ENCODE measurements around the gene CREBL2.
"Not testable (repeated sequence)": the region's sequence is repeated elsewhere in the genome, so short reads cannot be mapped to it uniquely, and the experiment has no call there.

Gene CREBL2

DNA sequence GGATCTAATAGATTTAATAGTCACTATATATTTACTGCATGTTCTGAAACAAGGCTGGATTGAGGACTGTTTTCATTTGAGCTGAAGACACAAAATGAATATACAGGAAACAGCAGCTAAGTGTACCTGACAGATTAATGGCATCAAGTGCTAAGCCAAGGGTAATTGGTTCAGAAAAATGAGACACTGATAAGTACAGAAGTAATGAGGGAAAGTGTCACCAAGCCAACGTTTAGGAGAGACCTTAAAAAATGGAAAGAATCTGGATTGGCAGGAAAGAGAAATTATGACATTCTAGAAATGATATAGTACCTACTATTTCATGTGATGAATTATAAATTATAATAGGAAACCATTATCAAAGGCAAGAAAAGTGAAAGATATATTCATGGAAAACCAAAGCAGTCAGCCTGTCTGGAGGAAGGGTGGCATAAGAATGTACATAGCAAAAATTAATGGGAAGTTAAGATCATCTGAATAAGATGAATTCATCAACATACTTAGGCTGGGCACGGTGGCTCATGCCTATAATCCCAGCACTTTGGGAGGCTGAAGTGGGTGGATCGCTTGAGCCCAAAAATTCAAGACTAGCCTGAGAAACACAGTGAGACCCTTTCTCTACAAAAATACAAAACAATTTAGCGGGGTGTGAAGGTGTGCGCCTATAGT lies 28.0 kb upstream of the CREBL2 start:
- in situ Hi-C loops (cut with HindIII; ENCODE audit: low pct_unique_long_range_greater_than_20kb, low sequenced_read_pairs) = no loop called here
- TF ChIP-seq JUND (IDR thresholded peaks at IDR 0.05; ENCODE audit: low read depth) = no peak
- no peak for DNase-seq (ENCODE audit: low read depth in 1 of 2, low spot score in 1 of 2)

DNA sequence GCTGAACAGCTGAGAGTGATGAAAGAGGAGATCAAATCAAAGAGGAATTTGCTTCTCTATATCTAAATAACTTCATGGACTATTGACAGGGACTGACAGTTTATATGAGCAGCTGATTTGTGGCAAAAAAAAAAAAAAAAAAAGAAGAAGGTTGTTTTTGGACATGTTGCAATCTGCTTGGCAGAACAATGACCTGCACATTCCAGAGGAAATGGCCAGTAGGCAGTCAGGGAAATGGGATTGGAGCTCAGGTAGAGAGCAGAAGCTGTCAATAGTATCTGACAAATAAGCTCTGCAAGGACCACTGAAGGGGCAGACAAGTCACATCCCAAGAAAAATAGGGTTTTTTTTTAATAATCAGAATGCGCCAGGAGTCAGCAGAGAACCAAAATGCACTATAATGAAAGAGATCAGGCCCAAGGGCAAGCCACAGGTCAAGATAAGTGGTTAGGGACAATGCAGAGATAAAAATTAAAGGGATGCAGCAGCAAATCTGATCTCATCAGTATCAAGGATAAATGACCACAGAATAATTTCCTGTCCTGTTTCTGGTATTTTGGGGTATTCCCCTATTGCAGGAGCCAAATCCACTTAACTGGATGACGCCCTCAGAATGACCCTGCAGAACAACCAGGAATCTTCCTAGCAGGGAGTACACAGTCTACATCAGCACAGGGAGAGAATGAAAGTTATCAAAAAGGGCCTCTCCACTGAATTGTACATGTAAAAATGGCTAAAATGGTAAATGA lies 26.4 kb upstream of the CREBL2 start:
- DNase-seq (ENCODE audit: low read depth in 1 of 2, low spot score in 1 of 2) = no peak
- in situ Hi-C loops (cut with HindIII; ENCODE audit: low pct_unique_long_range_greater_than_20kb, low sequenced_read_pairs) = no loop called here
- no peak for TF ChIP-seq JUND (IDR thresholded peaks at IDR 0.05; ENCODE audit: low read depth)

DNA sequence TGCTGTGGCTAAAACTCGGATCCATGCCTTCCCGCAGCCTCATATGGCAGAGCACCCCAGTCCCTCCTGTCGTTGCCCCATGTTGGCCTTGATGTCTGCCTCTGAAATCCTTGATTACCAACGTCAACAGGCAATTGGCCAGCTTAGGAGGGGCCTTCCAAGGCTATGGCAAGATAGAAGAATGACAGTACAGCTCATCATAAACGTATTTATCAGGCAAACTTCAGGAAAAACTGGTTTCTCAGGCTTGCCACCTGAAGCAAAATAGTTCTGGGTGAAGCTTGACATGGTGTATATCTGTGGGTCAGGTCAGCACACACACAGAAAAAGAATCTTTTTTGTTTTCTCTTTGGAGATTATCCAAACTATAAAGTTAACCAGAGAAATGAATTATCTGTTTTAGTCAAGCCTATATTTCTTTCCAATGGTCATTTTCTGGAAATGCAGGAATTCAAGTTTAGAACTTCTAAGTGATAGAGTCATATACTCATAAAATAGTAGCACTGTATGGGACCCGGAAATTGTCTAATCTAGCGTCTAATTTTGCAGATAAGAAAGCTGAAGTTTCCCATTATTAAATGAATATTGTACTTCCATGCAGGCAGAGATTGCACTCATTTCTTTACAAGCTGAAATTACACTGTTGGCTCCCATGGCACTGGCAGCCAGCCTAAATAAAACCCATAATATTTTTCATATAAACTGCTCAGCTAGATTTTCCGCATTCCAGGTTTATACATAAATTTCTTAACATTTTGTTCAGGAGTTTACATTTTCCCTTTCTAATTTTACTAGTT lies 24.6 kb upstream of the CREBL2 start:
- TF ChIP-seq JUND (IDR thresholded peaks at IDR 0.05; ENCODE audit: low read depth) = no peak
- in situ Hi-C loops (cut with HindIII; ENCODE audit: low pct_unique_long_range_greater_than_20kb, low sequenced_read_pairs) = no loop called here
- no peak for DNase-seq (ENCODE audit: low read depth in 1 of 2, low spot score in 1 of 2)

DNA sequence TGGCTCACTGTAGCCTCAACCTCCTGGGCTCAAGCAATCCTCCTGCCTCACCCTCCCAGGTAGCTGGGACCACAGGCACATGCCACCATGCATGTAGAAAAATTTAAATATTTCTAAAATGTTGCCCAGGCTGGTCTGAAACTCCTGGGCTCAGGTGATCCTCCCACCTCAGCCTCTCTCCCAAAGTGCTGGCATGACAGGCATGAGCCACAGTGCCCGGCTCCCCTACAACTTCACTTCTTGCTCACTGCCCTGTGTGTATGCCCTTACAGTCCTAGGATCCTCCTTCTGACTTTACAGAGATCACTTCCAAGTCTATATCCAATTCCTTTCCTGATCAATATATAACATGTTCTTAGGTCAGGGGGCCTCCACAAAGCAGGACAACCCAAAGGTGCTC lies 23.8 kb upstream of the CREBL2 start:
- no peak for DNase-seq (ENCODE audit: low read depth in 1 of 2, low spot score in 1 of 2)
- TF ChIP-seq JUND (IDR thresholded peaks at IDR 0.05; ENCODE audit: low read depth) = no peak
- in situ Hi-C loops (cut with HindIII; ENCODE audit: low pct_unique_long_range_greater_than_20kb, low sequenced_read_pairs) = no loop called here

DNA sequence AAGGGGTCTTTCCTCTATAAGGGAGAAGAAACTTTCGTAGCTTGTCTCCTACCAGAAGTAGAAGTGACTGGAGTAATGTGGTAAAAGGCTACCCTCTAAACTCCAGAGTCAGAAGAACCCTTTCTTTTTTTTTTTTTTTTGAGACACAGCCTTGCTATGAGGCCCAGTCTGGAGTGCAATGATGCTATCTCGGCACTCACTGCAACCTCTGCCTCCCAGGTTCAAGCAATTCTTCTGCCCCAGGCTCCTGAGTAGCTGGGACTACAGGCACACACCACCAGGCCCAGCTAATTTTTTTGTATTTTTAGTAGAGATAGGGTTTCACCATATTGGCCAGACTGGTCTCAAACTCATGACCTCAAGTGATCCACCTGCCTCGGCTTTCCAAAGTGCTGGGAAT lies 23.2 kb upstream of the CREBL2 start:
- DNase-seq (ENCODE audit: low read depth in 1 of 2, low spot score in 1 of 2); in situ Hi-C loops (cut with HindIII; ENCODE audit: low pct_unique_long_range_greater_than_20kb, low sequenced_read_pairs): not testable (repeated sequence)

DNA sequence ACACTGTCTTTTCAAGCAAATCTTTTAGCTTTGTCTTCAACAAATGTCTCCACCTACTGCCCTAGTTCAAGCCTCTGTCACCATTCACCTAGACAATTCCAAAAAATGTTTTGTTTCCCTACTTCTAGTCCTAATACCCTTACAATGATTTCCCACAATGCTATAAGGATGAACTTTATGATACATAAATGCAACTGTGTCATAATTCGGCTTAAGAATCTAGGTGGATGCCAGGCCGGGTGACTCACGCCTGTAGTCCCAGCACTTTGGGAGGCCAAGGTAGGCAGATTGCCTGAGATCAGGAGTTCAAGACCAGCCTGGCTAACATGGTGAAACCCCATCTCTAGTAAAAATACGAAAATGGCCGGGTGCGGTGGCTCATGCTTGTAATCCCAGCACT lies 20.7 kb upstream of the CREBL2 start:
- no peak for DNase-seq (ENCODE audit: low read depth in 1 of 2, low spot score in 1 of 2)
- no peak for TF ChIP-seq JUND (IDR thresholded peaks at IDR 0.05; ENCODE audit: low read depth)
- in situ Hi-C loops (cut with HindIII; ENCODE audit: low pct_unique_long_range_greater_than_20kb, low sequenced_read_pairs) = no loop called here

DNA sequence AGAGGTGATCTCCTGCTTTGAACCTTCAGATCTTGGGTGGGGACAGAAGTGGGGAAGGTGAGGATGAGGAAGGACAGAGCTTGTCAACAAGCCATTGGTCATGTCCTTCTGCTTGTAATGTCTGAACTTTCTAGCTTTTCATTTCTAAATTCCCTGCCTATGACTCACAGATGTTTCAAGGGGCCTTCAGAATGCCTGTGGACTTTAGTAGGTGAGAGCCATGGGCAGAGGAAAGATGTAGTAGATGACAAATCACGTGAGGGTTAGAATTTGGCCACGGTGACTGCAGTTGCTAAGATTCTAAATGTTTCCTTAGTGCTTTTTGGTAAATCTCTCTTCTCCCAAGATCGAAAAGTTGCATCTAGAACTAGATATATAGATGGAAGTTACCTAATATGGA lies 18.7 kb upstream of the CREBL2 start:
- DNase-seq (ENCODE audit: low read depth in 1 of 2, low spot score in 1 of 2) = no peak
- no peak for TF ChIP-seq JUND (IDR thresholded peaks at IDR 0.05; ENCODE audit: low read depth)
- in situ Hi-C loops (cut with HindIII; ENCODE audit: low pct_unique_long_range_greater_than_20kb, low sequenced_read_pairs) = no loop called here

DNA sequence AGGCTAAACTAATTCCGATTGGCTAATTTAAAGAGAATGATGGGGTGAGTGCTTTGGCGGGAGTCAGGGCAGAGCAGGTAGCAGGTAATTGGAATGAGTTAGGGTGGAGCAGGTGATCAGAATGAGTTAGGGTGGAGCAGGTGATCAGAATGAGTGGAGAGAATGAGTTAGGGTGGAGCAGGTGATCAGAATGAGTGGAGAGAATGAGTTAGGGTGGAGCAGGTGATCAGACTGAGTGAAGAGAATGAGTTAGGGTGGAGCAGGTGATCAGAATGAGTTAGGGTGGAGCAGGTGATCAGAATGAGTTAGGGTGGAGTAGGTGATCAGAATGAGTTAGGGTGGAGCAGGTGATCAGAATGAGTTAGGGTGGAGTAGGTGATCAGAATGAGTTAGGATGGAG lies 15.7 kb upstream of the CREBL2 start:
- in situ Hi-C loops (cut with HindIII; ENCODE audit: low pct_unique_long_range_greater_than_20kb, low sequenced_read_pairs); DNase-seq (ENCODE audit: low read depth in 1 of 2, low spot score in 1 of 2): not testable (repeated sequence)

DNA sequence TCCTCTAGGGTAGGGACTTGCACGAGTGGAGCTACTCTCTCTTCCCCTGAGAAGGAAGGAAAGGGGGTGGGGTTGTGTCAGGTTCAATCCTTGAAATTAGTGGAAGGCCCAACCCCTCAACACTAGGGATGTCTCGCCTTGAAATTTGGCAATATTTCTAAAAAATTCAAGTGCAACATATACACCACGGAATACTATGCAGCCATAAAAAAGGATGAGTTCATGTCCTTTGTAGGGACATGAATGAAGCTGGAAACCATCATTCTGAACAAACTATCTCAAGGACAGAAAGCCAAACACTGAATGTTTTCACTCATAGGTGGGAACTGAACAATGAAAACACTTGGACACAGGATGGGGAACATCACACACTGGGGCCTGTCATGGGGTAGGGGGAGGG lies 15.1 kb upstream of the CREBL2 start:
- DNase-seq (ENCODE audit: low read depth in 1 of 2, low spot score in 1 of 2); in situ Hi-C loops (cut with HindIII; ENCODE audit: low pct_unique_long_range_greater_than_20kb, low sequenced_read_pairs): not testable (repeated sequence)

DNA sequence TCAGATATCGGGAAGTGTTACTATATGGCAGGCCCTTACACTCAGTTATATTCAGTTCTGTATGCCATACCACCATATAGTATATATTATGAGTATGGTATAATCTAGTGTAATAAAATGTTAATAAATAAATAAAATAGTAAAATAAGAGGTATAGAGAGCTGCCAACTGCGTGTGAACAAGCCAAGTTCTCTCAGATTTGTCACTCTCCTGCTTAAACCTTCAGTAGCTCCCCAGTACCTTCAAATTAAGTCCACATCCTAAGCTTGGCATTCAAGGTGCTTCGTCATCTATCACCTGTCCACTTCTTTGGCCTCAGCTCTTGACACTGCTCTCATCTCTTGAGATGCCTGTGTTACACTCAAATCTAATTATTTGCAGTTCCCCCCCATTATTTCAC lies 12.8 kb upstream of the CREBL2 start:
- DNase-seq (ENCODE audit: low read depth in 1 of 2, low spot score in 1 of 2) = no peak
- in situ Hi-C loops (cut with HindIII; ENCODE audit: low pct_unique_long_range_greater_than_20kb, low sequenced_read_pairs) = no loop called here
- TF ChIP-seq JUND (IDR thresholded peaks at IDR 0.05; ENCODE audit: low read depth) = no peak

DNA sequence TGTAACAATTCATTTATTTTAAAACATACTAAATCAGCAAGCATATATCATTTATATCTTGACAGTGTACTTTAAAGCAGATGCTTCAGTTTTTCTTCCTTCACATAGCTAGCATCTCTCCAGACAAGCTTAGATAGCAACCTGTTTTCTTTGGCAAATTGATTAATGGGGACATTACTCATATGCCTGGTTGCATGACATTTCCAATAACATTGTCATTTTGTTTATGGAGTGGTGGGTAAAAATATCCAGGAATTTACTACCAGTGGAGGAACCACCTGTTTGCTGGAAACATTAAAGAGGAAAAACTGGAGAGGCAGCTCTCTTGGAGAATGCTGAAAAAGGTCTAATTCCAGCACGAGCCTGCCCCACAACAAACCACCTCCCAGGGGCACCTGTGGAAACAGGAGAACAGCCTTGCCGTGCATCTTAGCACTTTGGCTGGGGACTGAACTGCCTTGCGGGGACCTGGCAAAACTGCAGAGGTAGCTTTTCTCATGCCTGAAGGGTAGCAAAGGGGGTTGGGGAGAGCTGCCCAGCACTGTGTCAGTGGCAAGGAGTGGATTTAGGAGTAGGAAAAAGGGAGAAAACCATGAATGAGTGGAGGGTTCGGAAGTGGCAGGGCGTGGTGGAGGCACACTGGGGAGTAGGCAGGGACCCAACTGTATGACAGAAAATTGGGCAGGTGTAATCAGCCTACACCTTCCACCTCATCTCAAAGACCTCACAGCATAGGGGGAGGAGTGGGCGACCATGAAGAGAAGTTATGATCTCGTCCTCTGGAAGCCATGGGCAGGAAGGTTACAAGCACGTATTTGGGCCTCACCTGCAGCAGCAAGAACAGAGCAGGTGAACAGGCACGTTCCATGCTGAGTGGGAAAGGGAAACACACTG lies 11.7 kb upstream of the CREBL2 start:
- no peak for TF ChIP-seq JUND (IDR thresholded peaks at IDR 0.05; ENCODE audit: low read depth)
- in situ Hi-C loops (cut with HindIII; ENCODE audit: low pct_unique_long_range_greater_than_20kb, low sequenced_read_pairs) = no loop called here
- DNase-seq (ENCODE audit: low read depth in 1 of 2, low spot score in 1 of 2) = no peak

DNA sequence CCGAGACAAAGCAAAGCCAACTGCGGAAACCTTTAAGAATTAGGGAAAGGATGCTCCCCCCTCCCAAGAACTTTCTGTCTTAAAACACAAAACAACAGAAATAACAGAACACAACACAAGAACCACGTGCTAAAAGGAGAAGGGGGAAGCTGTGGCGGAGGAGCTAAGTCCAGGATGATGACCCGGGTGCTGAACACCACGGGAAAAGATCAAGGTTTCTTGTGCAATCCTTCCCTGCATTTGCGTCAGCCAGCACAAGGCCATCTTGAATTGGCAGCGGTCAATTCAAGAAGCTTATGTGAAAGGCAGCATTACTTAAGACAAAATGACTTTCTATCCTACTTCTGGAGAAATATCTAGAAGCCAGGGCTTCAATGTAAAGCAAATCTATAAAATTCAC lies 11.0 kb upstream of the CREBL2 start:
- in situ Hi-C loops (cut with HindIII; ENCODE audit: low pct_unique_long_range_greater_than_20kb, low sequenced_read_pairs) = no loop called here
- no peak for TF ChIP-seq JUND (IDR thresholded peaks at IDR 0.05; ENCODE audit: low read depth)
- no peak for DNase-seq (ENCODE audit: low read depth in 1 of 2, low spot score in 1 of 2)
